ENCODE measurements around the gene GPR143.

DNA sequence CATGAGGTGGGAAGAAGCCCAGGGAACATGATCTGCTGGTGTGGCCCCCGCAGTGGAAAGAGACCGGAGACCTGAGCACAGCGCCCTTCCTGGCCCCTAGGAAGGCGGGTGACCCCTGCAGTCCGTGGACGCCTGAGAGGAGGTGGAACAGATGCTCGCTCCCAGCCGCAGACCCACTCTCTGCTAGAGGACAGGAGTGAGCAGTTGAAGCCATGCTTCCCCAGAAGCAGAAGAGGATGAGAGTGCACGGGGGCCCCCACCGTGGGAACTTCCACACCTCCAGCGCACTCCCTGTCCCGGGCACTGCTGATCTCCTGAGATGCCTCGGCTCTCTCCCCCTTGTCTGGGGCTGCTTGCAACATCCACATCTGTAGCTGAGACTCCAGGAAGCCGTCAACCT is 62.2 kb downstream of the GPR143 start:
- TF ChIP-seq, protein P1, sequence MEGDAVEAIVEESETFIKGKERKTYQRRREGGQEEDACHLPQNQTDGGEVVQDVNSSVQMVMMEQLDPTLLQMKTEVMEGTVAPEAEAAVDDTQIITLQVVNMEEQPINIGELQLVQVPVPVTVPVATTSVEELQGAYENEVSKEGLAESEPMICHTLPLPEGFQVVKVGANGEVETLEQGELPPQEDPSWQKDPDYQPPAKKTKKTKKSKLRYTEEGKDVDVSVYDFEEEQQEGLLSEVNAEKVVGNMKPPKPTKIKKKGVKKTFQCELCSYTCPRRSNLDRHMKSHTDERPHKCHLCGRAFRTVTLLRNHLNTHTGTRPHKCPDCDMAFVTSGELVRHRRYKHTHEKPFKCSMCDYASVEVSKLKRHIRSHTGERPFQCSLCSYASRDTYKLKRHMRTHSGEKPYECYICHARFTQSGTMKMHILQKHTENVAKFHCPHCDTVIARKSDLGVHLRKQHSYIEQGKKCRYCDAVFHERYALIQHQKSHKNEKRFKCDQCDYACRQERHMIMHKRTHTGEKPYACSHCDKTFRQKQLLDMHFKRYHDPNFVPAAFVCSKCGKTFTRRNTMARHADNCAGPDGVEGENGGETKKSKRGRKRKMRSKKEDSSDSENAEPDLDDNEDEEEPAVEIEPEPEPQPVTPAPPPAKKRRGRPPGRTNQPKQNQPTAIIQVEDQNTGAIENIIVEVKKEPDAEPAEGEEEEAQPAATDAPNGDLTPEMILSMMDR (IDR thresholded peaks at IDR 0.05), result no peak
- no peak for TF ChIP-seq POLR2AphosphoS5 (IDR thresholded peaks at IDR 0.05)

Data from sigmoid colon (tissue), 4 donors.